Femur (tissue), 1 donor: ENCODE results near the gene RSRC1.
"Not testable (repeated sequence)": the region's sequence is repeated elsewhere in the genome, so short reads cannot be mapped to it uniquely, and the experiment has no call there.

Experiments used
- DNase-seq: peaks from one replicate; pipeline ENCODE4 v3.0.0-alpha.2; 2017

Gene RSRC1

GRCh38 chr3:158101335-158102241, 8.3 kb upstream of the RSRC1 start:
- DNase-seq = no peak

GRCh38 chr3:158102242-158103080, 7.4 kb upstream of the RSRC1 start:
- DNase-seq = peak; percentile 46

- DNase-seq = peak; percentile 70
Observed at GRCh38 chr3:158103081-158103886, 6.6 kb upstream of the RSRC1 start.

GRCh38 chr3:158103887-158104327, 6.0 kb upstream of the RSRC1 start:
- DNase-seq = no peak

GRCh38 chr3:158104431-158104921, 5.4 kb upstream of the RSRC1 start:
- no peak for DNase-seq

- DNase-seq = peak; percentile 67
Observed at GRCh38 chr3:158105119-158105709, 4.7 kb upstream of the RSRC1 start.

GRCh38 chr3:158105710-158106253, 4.1 kb upstream of the RSRC1 start:
- DNase-seq = peak; percentile 80

GRCh38 chr3:158106766-158107471, 3.0 kb upstream of the RSRC1 start:
- DNase-seq = peak; percentile 53

GRCh38 chr3:158107605-158108444, 2.1 kb upstream of the RSRC1 start:
- no peak for DNase-seq

GRCh38 chr3:158108445-158108985, 1.4 kb upstream of the RSRC1 start:
- no peak for DNase-seq

GRCh38 chr3:158109295-158109803, 540 bp upstream of the RSRC1 start:
- peak; percentile 40 for DNase-seq

- DNase-seq = no peak
Observed at GRCh38 chr3:158110658-158111018, 749 bp downstream of the RSRC1 start.

- no peak for DNase-seq
Observed at GRCh38 chr3:158111861-158112260, 2.0 kb downstream of the RSRC1 start.

- not testable (repeated sequence) for DNase-seq
Observed at GRCh38 chr3:158113595-158113994, 3.7 kb downstream of the RSRC1 start.

GRCh38 chr3:158120330-158120729, 10.4 kb downstream of the RSRC1 start:
- DNase-seq = no peak

- no peak for DNase-seq
Observed at GRCh38 chr3:158121295-158121694, 11.4 kb downstream of the RSRC1 start.

GRCh38 chr3:158122721-158123120, 12.8 kb downstream of the RSRC1 start:
- not testable (repeated sequence) for DNase-seq

- no peak for DNase-seq
Observed at GRCh38 chr3:158127250-158128219, 17.6 kb downstream of the RSRC1 start.

GRCh38 chr3:158128755-158129154, 18.9 kb downstream of the RSRC1 start:
- DNase-seq = no peak
